GM12801 (cell line): ENCODE measurements around the gene LPGAT1.

Source experiments
- CTCF ChIP-seq: IDR thresholded peaks from one replicate; pipeline ENCODE4 v1.5.1; 2011; ENCODE audit warnings: control low read depth; ENCODE audit not compliant: insufficient read length; ENCODE audit errors: extremely low read depth

The LPGAT1 gene

GRCh38 chr1:211822677-211823407 lies 7.7 kb downstream of the LPGAT1 start:
- no peak for TF ChIP-seq CTCF

GRCh38 chr1:211816586-211816985 lies 14.0 kb downstream of the LPGAT1 start:
- TF ChIP-seq CTCF, result no peak

GRCh38 chr1:211814313-211814712 lies 16.2 kb downstream of the LPGAT1 start:
- TF ChIP-seq CTCF, result no peak

GRCh38 chr1:211813590-211813989 lies 17.0 kb downstream of the LPGAT1 start:
- TF ChIP-seq CTCF, result no peak

- no peak for TF ChIP-seq CTCF
Observed at GRCh38 chr1:211812584-211812983, 18.0 kb downstream of the LPGAT1 start.

- TF ChIP-seq CTCF, result no peak
Observed at GRCh38 chr1:211811848-211812247, 18.7 kb downstream of the LPGAT1 start.

- TF ChIP-seq CTCF, result no peak
Observed at GRCh38 chr1:211811126-211811525, 19.4 kb downstream of the LPGAT1 start.
